Upper lobe of left lung (tissue), 6 donors: ENCODE results near the gene GNS. TPM values are rescaled to one million over a fixed set of nuclear protein-coding genes. Genes with fewer than 3 reads are reported as not detected.

Source experiments
- ATAC-seq, 2 donors: fragments of 200-7000 bp; cut with Tn5 transposase; one replicate each; pipeline ENCODE4 v1.9.1; 2022; ENCODE audit warnings: mild to moderate bottlenecking in 2 of 2, moderate library complexity in 2 of 2; ENCODE audit not compliant: low FRiP score in 2 of 2
- DNase-seq, 2 donors: peaks; one replicate each; pipeline ENCODE4 v3.0.0-alpha.2; 2019 to 2020
- H3K27ac ChIP-seq, 4 donors: fragments of 200-600 bp; sonication (generic); one replicate each; pipeline ENCODE4 v1.5.1; 2016 to 2019
- H3K27me3 ChIP-seq, 4 donors: fragments of 200-600 bp; sonication (generic); one replicate each; pipeline ENCODE4 v1.5.1; 2017 to 2019
- H3K36me3 ChIP-seq, 4 donors: fragments of 200-600 bp; sonication (generic); one replicate each; pipeline ENCODE4 v1.5.1; 2016 to 2019
- H3K4me1 ChIP-seq, 4 donors: fragments of 200-600 bp; sonication (generic); one replicate each; pipeline ENCODE4 v1.5.1; 2018 to 2019
- H3K4me3 ChIP-seq, 4 donors: fragments of 200-600 bp; sonication (generic); one replicate each; pipeline ENCODE4 v1.5.1; 2017 to 2019; ENCODE audit warnings: mild to moderate bottlenecking in 2 of 4, moderate library complexity in 1 of 4
- H3K9me3 ChIP-seq, 4 donors: fragments of 200-600 bp; sonication (generic); one replicate each; pipeline ENCODE4 v1.5.1; 2018 to 2019
- EP300 ChIP-seq, 4 donors: sonication (generic); formaldehyde crosslinking; IDR thresholded peaks; one replicate each; pipeline ENCODE4 v1.5.1; 2017; ENCODE audit warnings: antibody characterized with exemption in 4 of 4, control low read depth in 2 of 4
- POLR2A ChIP-seq, 4 donors: fragments of 450-650 bp; IDR thresholded peaks; one replicate each; pipeline ENCODE4 v1.5.1; 2016 to 2017; ENCODE audit warnings: antibody characterized with exemption in 4 of 4, mild to moderate bottlenecking in 2 of 4
- POLR2AphosphoS5 ChIP-seq, 2 donors: sonication (generic); formaldehyde crosslinking; IDR thresholded peaks; one replicate each; pipeline ENCODE4 v1.5.1; 2017; ENCODE audit warnings: antibody characterized with exemption in 2 of 2
- WGBS, 2 donors: methylation state at CpG; one replicate each; pipeline ENCODE4 v1.1.5; 2017 to 2018; 5-methylcytosine and 5-hydroxymethylcytosine counted together
- total RNA-seq, 6 donors: library from RNA; depleted of rRNA in 4 of 6; stranded (reverse); fragments of >200 nt in 4 of 6; gene quantifications; one replicate each; pipeline versions ENCODE4 v1.1.0 to v1.2.1, GENCODE V29; 2016 to 2021
- TF ChIP-seq, protein P1 (sequence below), 6 experiments: fragments of 450-650 bp in 4 of 6; fragments of 200-600 bp in 2 of 6; sonication (generic) in 2 of 6; IDR thresholded peaks; one replicate each; pipeline ENCODE4 v1.5.1; 2016 to 2019; ENCODE audit warnings: antibody characterized with exemption in 6 of 6
- donor health status: DM: no; HTN: no; CAD: no; lungs with moderate emphysema.
- donor health status: DM: no; HTN: yes; CAD: no; lungs with severe emphysema.

The GNS gene
- total RNA-seq, 6 donors from 2014 or later, result 43.0 to 201 (median 135) TPM

DNA sequence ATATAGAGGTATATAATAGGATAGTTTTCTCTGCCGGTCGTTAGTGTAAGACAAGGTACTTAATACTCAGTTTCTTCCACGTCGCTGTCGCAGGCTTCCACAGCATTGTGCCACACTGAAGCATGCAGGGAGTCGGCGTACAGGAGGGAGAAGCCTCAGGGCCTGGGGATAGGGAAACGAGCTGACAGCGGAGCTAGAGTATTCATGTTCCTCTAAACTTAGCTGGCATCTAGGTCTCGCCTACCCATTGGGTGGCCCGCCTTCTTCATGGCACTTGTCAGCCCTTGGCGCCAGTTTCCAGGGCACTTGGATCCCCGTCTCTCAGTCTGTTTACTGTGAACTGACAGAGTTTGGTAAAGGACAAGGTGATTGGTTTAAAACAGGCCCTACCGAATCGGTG is 73.6 kb downstream of the GNS start:
- Histone ChIP-seq H3K36me3 (peaks cover 4 to 39% (median 16%) of the 10 kb centered on the region in 4 donors), H3K4me3 (no peak overlapping the region), H3K27me3 (no peaks in the 10 kb centered on the region), H3K27ac (peak overlapping the region in 1 of 4 donors; percentile 72), H3K4me1 (peaks cover 23 to 43% (median 30%) of the 10 kb centered on the region in 4 donors), H3K9me3 (no peaks in the 10 kb centered on the region)
- TF ChIP-seq POLR2A (IDR thresholded peaks at IDR 0.05) (no peak), POLR2AphosphoS5 (IDR thresholded peaks at IDR 0.05) (no peak)
- TF ChIP-seq, protein P1, sequence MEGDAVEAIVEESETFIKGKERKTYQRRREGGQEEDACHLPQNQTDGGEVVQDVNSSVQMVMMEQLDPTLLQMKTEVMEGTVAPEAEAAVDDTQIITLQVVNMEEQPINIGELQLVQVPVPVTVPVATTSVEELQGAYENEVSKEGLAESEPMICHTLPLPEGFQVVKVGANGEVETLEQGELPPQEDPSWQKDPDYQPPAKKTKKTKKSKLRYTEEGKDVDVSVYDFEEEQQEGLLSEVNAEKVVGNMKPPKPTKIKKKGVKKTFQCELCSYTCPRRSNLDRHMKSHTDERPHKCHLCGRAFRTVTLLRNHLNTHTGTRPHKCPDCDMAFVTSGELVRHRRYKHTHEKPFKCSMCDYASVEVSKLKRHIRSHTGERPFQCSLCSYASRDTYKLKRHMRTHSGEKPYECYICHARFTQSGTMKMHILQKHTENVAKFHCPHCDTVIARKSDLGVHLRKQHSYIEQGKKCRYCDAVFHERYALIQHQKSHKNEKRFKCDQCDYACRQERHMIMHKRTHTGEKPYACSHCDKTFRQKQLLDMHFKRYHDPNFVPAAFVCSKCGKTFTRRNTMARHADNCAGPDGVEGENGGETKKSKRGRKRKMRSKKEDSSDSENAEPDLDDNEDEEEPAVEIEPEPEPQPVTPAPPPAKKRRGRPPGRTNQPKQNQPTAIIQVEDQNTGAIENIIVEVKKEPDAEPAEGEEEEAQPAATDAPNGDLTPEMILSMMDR (IDR thresholded peaks at IDR 0.05), result no peak
- ATAC-seq (no peak), DNase-seq (no peak)
- 92 to 95% methylated on average over 15 of the region's 15 CpGs for WGBS, 2 donors

DNA sequence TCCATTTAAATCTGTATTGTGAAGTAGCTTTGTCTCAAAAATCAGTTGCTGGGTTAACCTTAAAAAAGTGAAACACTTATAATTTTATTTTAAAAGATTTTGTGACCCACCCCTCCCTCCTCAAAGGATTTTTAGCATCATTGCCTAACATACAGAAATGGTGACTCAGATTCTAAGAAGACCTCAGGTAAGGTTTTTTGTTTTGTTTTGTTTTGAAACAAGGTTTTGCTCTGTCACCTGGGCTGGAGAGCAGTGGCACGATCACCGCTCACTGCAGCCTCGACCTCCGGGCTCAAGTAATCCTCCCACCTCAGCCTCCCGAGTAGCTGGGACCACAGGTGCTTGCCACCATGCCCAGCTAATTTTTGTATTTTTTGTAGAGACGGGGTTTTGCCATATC is 74.2 kb downstream of the GNS start:
- 88 to 97% methylated on average over 6 of the region's 6 CpGs for WGBS, 2 donors
- Histone ChIP-seq H3K4me3 (no peak overlapping the region), H3K4me1 (peaks cover 28 to 48% (median 35%) of the 10 kb centered on the region in 4 donors), H3K27ac (peak overlapping the region; percentile 1 to 72 (median 28)), H3K36me3 (peaks cover 4 to 39% (median 16%) of the 10 kb centered on the region in 4 donors), H3K27me3 (no peaks in the 10 kb centered on the region), H3K9me3 (no peaks in the 10 kb centered on the region)
- ATAC-seq (no peak), DNase-seq (no peak)
- TF ChIP-seq, protein P1 (IDR thresholded peaks at IDR 0.05), result no peak
- TF ChIP-seq EP300 (IDR thresholded peaks at IDR 0.05), result no peak
- no peak for TF ChIP-seq POLR2A (IDR thresholded peaks at IDR 0.05)
- TF ChIP-seq POLR2AphosphoS5 (IDR thresholded peaks at IDR 0.05), result no peak

DNA sequence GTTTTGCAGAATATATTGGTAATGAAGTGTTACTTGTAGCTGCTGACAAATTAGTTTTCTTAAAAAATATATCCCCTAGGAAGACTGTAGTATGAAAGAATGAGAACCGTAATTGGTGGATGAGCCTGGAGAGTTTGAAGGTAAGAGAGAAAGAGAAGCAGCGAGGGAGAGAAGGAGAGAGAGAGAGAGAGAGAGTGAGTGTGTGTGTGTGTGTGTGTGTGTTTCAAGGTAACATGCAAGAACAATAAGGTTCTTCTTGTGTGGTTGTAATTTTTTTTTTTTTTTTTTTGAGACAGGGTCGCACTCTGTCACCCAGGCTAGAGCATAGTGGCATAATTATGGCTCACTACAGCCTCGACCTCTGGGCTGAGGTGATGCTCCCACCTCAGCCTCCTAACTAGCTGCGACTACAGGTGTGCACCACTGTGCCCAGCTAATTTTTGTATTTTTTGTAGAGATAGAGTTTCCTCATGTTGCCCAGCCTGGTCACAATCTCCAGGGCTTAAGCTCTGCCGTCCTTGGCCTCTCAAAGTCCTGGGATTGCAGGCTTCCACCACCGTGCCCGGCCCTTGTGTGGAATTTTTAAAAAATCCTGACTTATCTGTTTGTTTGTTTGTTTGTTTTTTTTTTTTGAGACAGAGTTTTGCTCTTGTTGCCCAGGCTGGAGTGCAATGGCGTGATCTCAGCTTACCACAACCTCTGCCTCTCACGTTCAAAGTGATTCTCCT is 75.2 kb downstream of the GNS start:
- ATAC-seq, result no peak
- Histone ChIP-seq H3K27ac (peak overlapping the region; percentile 10 to 72 (median 40)), H3K9me3 (no peaks in the 10 kb centered on the region), H3K4me3 (no peak overlapping the region), H3K4me1 (peaks cover 39 to 59% (median 45%) of the 10 kb centered on the region in 4 donors), H3K36me3 (peaks cover 4 to 35% (median 16%) of the 10 kb centered on the region in 4 donors), H3K27me3 (no peaks in the 10 kb centered on the region)
- WGBS, 2 donors, result 89% methylated on average over 10 of the region's 10 CpGs
- no peak for DNase-seq
- TF ChIP-seq POLR2AphosphoS5 (IDR thresholded peaks at IDR 0.05), result no peak
- TF ChIP-seq, protein P1 (IDR thresholded peaks at IDR 0.05), result no peak
- TF ChIP-seq POLR2A (IDR thresholded peaks at IDR 0.05), result no peak
- no peak for TF ChIP-seq EP300 (IDR thresholded peaks at IDR 0.05)

DNA sequence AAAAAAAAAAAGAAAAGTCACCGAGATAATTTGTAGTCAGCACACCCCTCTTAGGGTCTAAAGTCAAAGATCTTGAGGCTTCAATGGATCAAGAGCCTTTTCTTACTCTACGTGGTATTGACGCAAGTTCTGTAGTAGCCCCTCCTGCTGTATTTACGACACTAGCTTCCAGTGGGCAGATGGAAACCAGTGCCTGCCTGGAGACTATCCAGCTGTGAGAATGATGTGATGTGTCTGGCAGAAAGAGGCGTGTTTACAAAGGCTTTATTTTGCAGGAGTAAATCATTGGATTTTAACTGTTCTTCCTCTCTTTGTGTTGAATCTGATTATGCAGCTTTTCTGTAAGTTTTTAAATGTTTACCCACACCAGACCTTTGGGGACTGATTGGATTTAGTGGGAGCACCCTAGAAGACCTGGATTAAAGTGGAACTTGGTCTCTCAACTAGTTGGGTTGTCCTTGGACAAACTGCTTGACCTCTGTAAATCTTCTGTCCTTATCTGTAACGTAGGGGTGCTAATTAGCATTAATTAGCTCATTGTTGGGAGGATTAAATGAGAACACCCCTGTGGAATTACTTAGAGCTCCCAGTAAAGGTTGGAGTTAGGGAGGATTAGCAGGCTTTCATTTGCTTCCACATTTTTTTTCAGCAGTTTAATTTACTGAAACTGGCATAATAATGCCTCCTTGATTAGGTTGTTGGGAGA is 76.5 kb downstream of the GNS start:
- peaks cover 35 to 58% (median 48%) of the 10 kb centered on the region in 4 donors for H3K4me1 ChIP-seq
- DNase-seq, result no peak
- ATAC-seq, result peak in 1 of 2 donors; percentile 48
- TF ChIP-seq EP300 (IDR thresholded peaks at IDR 0.05) (no peak), POLR2A (IDR thresholded peaks at IDR 0.05) (no peak), POLR2AphosphoS5 (IDR thresholded peaks at IDR 0.05) (no peak)
- TF ChIP-seq, protein P1 (IDR thresholded peaks at IDR 0.05), result no peak
- H3K27ac ChIP-seq, result peak overlapping the region in 3 of 4 donors; percentile 32 to 72 (median 34)
- no peaks in the 10 kb centered on the region for H3K27me3 ChIP-seq
- H3K4me3 ChIP-seq, result no peak overlapping the region
- H3K9me3 ChIP-seq, result no peaks in the 10 kb centered on the region
- 57% methylated on average over 6 of the region's 6 CpGs for WGBS, 2 donors
- H3K36me3 ChIP-seq, result peaks cover 4 to 23% (median 11%) of the 10 kb centered on the region in 4 donors
